Parathyroid adenoma (tissue), 2 donors: ENCODE measurements around the gene ZNF580.
A peak's percentile ranks its signal among the peaks of the same experiment; 100 is the strongest.

Experiments used
- H2AFZ ChIP-seq: fragments of 300-600 bp; sonication (generic); one replicate; pipeline ENCODE4 v1.7.0; 2017; ENCODE audit warnings: antibody characterized with exemption, mild to moderate bottlenecking
- H3K27ac ChIP-seq: fragments of 300-600 bp; sonication (generic); one replicate; pipeline ENCODE4 v1.7.0; 2017
- H3K27me3 ChIP-seq: fragments of 300-600 bp; sonication (generic); one replicate; pipeline ENCODE4 v1.7.0; 2017; ENCODE audit warnings: low read length; ENCODE audit not compliant: control insufficient read depth, insufficient read depth
- H3K36me3 ChIP-seq: fragments of 300-600 bp; sonication (generic); one replicate; pipeline ENCODE4 v1.7.0; 2017; ENCODE audit warnings: low read length; ENCODE audit not compliant: control insufficient read depth, insufficient read depth
- H3K4me1 ChIP-seq: fragments of 300-600 bp; sonication (generic); one replicate; pipeline ENCODE4 v1.7.0; 2017; ENCODE audit warnings: control low read depth
- H3K4me2 ChIP-seq: fragments of 300-600 bp; sonication (generic); one replicate; pipeline ENCODE4 v1.7.0; 2017; ENCODE audit warnings: low read length
- H3K4me3 ChIP-seq: fragments of 300-600 bp; sonication (generic); one replicate; pipeline ENCODE4 v1.7.0; 2017; ENCODE audit warnings: low read depth, low read length
- H3K79me2 ChIP-seq: fragments of 300-600 bp; sonication (generic); one replicate; pipeline ENCODE4 v1.7.0; 2017; ENCODE audit warnings: control low read depth
- H3K9ac ChIP-seq: fragments of 300-600 bp; sonication (generic); one replicate; pipeline ENCODE4 v1.7.0; 2017; ENCODE audit warnings: mild to moderate bottlenecking
- H3K9me3 ChIP-seq: fragments of 300-600 bp; sonication (generic); one replicate; pipeline ENCODE4 v1.7.0; 2017; ENCODE audit warnings: low read length; ENCODE audit not compliant: control insufficient read depth
- TF ChIP-seq, protein P1 (sequence below): fragments of 300-600 bp; sonication (generic); IDR thresholded peaks from one replicate; pipeline ENCODE4 v1.7.0; 2017; ENCODE audit warnings: antibody characterized with exemption, mild to moderate bottlenecking
- donor health status: primary hyperparathyroidism.

Gene ZNF580

DNA sequence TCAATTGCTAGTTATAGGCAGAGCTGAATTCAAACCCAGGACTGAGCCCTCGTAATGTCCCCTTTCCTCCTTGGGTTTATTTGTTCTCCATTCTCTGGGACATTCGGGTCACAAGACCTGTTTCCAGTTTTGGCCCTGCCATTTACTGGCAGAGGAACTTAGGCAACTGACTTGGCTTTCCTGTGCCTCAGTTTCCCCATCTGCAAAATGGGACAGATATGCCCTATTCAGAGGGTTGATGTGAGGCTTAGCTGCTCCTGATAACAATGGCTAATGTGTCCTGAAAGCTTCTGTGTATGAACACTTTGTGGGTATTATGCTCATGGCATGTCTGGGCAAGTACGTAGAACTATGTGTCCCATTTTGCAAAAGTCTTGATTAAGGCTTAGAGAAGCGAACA lies 39.7 kb upstream of the ZNF580 start:
- Histone ChIP-seq H3K9ac (no peak overlapping the region), H3K79me2 (peaks cover 4% of the 10 kb centered on the region), H3K4me1 (peaks cover 9% of the 10 kb centered on the region), H3K27ac (peak overlapping the region; percentile 96), H3K36me3 (no peaks in the 10 kb centered on the region), H3K4me3 (peak overlapping the region; percentile 88), H3K27me3 (no peaks in the 10 kb centered on the region), H2AFZ (peak overlapping the region; percentile 69), H3K9me3 (no peaks in the 10 kb centered on the region), H3K4me2 (peak overlapping the region; percentile 92)
- TF ChIP-seq, protein P1, sequence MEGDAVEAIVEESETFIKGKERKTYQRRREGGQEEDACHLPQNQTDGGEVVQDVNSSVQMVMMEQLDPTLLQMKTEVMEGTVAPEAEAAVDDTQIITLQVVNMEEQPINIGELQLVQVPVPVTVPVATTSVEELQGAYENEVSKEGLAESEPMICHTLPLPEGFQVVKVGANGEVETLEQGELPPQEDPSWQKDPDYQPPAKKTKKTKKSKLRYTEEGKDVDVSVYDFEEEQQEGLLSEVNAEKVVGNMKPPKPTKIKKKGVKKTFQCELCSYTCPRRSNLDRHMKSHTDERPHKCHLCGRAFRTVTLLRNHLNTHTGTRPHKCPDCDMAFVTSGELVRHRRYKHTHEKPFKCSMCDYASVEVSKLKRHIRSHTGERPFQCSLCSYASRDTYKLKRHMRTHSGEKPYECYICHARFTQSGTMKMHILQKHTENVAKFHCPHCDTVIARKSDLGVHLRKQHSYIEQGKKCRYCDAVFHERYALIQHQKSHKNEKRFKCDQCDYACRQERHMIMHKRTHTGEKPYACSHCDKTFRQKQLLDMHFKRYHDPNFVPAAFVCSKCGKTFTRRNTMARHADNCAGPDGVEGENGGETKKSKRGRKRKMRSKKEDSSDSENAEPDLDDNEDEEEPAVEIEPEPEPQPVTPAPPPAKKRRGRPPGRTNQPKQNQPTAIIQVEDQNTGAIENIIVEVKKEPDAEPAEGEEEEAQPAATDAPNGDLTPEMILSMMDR: no peak

GRCh38 chr19:55602104-55603001 lies 38.4 kb upstream of the ZNF580 start:
- Histone ChIP-seq H3K4me2 (no peak overlapping the region), H3K4me3 (no peak overlapping the region), H3K36me3 (no peaks in the 10 kb centered on the region), H2AFZ (no peak overlapping the region), H3K9me3 (no peaks in the 10 kb centered on the region), H3K79me2 (peaks cover 16% of the 10 kb centered on the region), H3K9ac (no peak overlapping the region), H3K27ac (no peak overlapping the region), H3K4me1 (peaks cover 13% of the 10 kb centered on the region), H3K27me3 (no peaks in the 10 kb centered on the region)
- TF ChIP-seq, protein P1: no peak

GRCh38 chr19:55603115-55603514 lies 37.7 kb upstream of the ZNF580 start:
- TF ChIP-seq, protein P1: no peak
- H3K4me1 ChIP-seq: peaks cover 16% of the 10 kb centered on the region
- H3K27me3 ChIP-seq: no peaks in the 10 kb centered on the region
- no peaks in the 10 kb centered on the region for H3K36me3 ChIP-seq
- H2AFZ ChIP-seq: no peak overlapping the region
- peaks cover 22% of the 10 kb centered on the region for H3K79me2 ChIP-seq
- H3K27ac ChIP-seq: no peak overlapping the region
- H3K9me3 ChIP-seq: no peaks in the 10 kb centered on the region
- no peak overlapping the region for H3K9ac ChIP-seq
- no peak overlapping the region for H3K4me3 ChIP-seq
- no peak overlapping the region for H3K4me2 ChIP-seq

GRCh38 chr19:55603581-55604292 lies 37.1 kb upstream of the ZNF580 start:
- Histone ChIP-seq H3K4me3 (no peak overlapping the region), H3K27me3 (no peaks in the 10 kb centered on the region), H3K4me2 (no peak overlapping the region), H3K79me2 (peaks cover 23% of the 10 kb centered on the region), H3K9ac (no peak overlapping the region), H2AFZ (no peak overlapping the region), H3K9me3 (no peaks in the 10 kb centered on the region), H3K36me3 (no peaks in the 10 kb centered on the region), H3K27ac (no peak overlapping the region), H3K4me1 (peaks cover 16% of the 10 kb centered on the region)
- TF ChIP-seq, protein P1: no peak
